Neural progenitor cell (in vitro differentiated cells): Measurements from ENCODE around the gene IL36B.

Experiments
- CTCF ChIP-seq: fragments of 200-600 bp; sonication (generic); IDR thresholded peaks from 2 replicates; pipeline ENCODE4 v1.5.1; 2017; ENCODE audit warnings: antibody characterized with exemption, mild to moderate bottlenecking
- EZH2 ChIP-seq: fragments of 200-600 bp; sonication (generic); IDR thresholded peaks from 2 replicates; pipeline ENCODE4 v1.6.1; 2017; ENCODE audit warnings: antibody characterized with exemption, mild to moderate bottlenecking, moderate library complexity
- EZH2phosphoT487 ChIP-seq: fragments of 200-600 bp; sonication (generic); IDR thresholded peaks from 2 replicates; pipeline ENCODE4 v1.6.1; 2017; ENCODE audit warnings: antibody characterized with exemption

- no peak for TF ChIP-seq EZH2
- TF ChIP-seq CTCF, result no peak
- TF ChIP-seq EZH2phosphoT487, result no peak
These were observed 38.7 kb upstream of the IL36B start for GRCh38 chr2:113091231-113091896.
